NT2/D1 (cell line): ENCODE results near the gene EFCAB5.
"Not testable (repeated sequence)": the region's sequence is repeated elsewhere in the genome, so short reads cannot be mapped to it uniquely, and the experiment has no call there.

ENCODE experiments used
- DNase-seq: peaks from one replicate; pipeline ENCODE4 v3.0.0-alpha.2; 2011; ENCODE audit warnings: low read depth, low spot score
- H3K27me3 ChIP-seq: 2 replicates; pipeline ENCODE4 v1.6.0; 2011; ENCODE audit warnings: mild to moderate bottlenecking; ENCODE audit not compliant: insufficient read length, insufficient read depth
- H3K36me3 ChIP-seq: 2 replicates; pipeline ENCODE4 v1.6.1; 2011; ENCODE audit warnings: mild to moderate bottlenecking, low read length, mixed read lengths; ENCODE audit not compliant: insufficient read depth, insufficient read length
- H3K4me1 ChIP-seq: 2 replicates; pipeline ENCODE4 v1.5.1; 2011; ENCODE audit not compliant: insufficient read depth, insufficient read length
- H3K4me3 ChIP-seq: 2 replicates; pipeline ENCODE4 v1.5.1; 2011; ENCODE audit warnings: low read depth; ENCODE audit not compliant: insufficient read length
- H3K9ac ChIP-seq: 2 replicates; pipeline ENCODE4 v1.6.0; 2011; ENCODE audit warnings: low read depth; ENCODE audit not compliant: insufficient read length
- H3K9me3 ChIP-seq: 2 replicates; pipeline ENCODE4 v1.5.1; 2011; ENCODE audit warnings: mild to moderate bottlenecking, low read length; ENCODE audit not compliant: insufficient read depth
- SUZ12 ChIP-seq: IDR thresholded peaks from 2 replicates; pipeline ENCODE4 v1.6.1; 2011; ENCODE audit not compliant: insufficient read length, insufficient read depth; ENCODE audit errors: extremely low read depth
- YY1 ChIP-seq: IDR thresholded peaks from 2 replicates; pipeline ENCODE4 v1.6.1; 2011; ENCODE audit not compliant: insufficient read length, insufficient read depth
- ZNF274 ChIP-seq: IDR thresholded peaks from 2 replicates; pipeline ENCODE4 v1.6.1; 2011; ENCODE audit warnings: mild to moderate bottlenecking, low read depth, low read length

The EFCAB5 gene

DNA sequence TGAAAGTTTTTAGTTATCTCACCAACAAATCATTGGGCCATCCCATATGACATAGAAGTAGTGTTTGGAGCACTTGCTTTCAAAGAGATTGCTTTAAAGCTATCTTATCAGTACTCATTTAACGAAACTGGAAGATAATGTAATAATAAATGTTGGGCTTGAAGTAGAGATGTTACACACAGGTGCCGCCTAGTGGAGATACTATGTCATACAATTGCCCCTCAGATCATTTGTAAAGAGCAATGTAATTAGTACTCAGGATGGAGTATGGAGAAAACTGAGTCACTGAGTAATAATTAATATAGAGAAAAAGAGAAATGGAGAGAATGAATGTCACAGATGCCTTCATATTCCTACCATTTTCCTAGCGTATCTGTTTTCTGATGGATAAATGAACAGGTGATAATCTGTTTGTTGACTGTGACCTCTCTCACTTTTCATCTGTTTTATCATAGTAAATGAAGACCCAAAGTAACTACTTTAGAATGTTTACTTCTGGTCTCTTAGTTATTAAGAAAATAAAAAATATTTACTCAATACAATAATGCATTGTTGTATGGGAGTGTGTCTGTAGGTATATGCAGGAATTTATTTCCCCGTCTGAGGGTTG is 80.4 kb downstream of the EFCAB5 start:
- no peak for DNase-seq
- Histone ChIP-seq H3K27me3 (no peaks in the 10 kb centered on the region), H3K9me3 (no peaks in the 10 kb centered on the region), H3K4me3 (no peak overlapping the region), H3K36me3 (no peaks in the 10 kb centered on the region), H3K9ac (no peak overlapping the region), H3K4me1 (no peaks in the 10 kb centered on the region)
- TF ChIP-seq SUZ12, result no peak

GRCh38 chr17:30025325-30025724 is 83.9 kb downstream of the EFCAB5 start:
- H3K27me3 ChIP-seq, H3K4me1 ChIP-seq, H3K36me3 ChIP-seq, H3K9ac ChIP-seq, H3K4me3 ChIP-seq, H3K9me3 ChIP-seq, DNase-seq: not testable (repeated sequence)

- H3K9ac ChIP-seq, result no peak overlapping the region
- no peak for DNase-seq
- H3K9me3 ChIP-seq, result no peaks in the 10 kb centered on the region
- H3K27me3 ChIP-seq, result no peaks in the 10 kb centered on the region
- H3K36me3 ChIP-seq, result no peaks in the 10 kb centered on the region
- H3K4me3 ChIP-seq, result no peak overlapping the region
- TF ChIP-seq YY1 (no peak), SUZ12 (no peak), ZNF274 (no peak)
- H3K4me1 ChIP-seq, result no peaks in the 10 kb centered on the region
Observed at GRCh38 chr17:30027676-30028075, 86.2 kb downstream of the EFCAB5 start.

GRCh38 chr17:30031214-30031869 is 89.9 kb downstream of the EFCAB5 start:
- H3K4me3 ChIP-seq, result no peak overlapping the region
- H3K9ac ChIP-seq, result no peak overlapping the region
- H3K9me3 ChIP-seq, result no peaks in the 10 kb centered on the region
- H3K27me3 ChIP-seq, result no peaks in the 10 kb centered on the region
- H3K4me1 ChIP-seq, result no peaks in the 10 kb centered on the region
- no peaks in the 10 kb centered on the region for H3K36me3 ChIP-seq
- TF ChIP-seq ZNF274 (no peak), YY1 (no peak), SUZ12 (no peak)
- DNase-seq, result no peak

DNA sequence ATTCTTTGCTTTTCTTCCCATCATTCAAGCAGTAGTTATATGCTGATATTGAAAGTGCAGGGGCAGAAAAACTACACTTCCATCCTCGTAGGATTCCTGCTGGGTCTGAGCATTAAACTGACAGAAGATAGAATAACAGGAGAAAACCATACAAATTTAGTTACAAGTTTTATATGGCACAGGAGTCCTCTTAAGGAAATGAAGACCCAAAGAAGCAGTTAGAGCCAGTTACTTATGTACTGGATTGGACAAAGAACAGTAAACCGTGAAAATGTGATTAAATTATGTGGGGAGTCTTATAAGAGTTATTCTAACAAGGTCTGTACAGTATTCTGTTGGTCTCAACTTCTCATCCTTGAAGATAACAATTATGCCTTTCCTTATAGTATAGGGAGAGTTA is 93.9 kb downstream of the EFCAB5 start:
- Histone ChIP-seq H3K4me3 (no peak overlapping the region), H3K9ac (no peak overlapping the region), H3K36me3 (no peaks in the 10 kb centered on the region), H3K4me1 (no peaks in the 10 kb centered on the region), H3K27me3 (no peaks in the 10 kb centered on the region), H3K9me3 (no peaks in the 10 kb centered on the region)
- no peak for DNase-seq
- TF ChIP-seq SUZ12, result no peak
- TF ChIP-seq YY1, result no peak
- no peak for TF ChIP-seq ZNF274

DNA sequence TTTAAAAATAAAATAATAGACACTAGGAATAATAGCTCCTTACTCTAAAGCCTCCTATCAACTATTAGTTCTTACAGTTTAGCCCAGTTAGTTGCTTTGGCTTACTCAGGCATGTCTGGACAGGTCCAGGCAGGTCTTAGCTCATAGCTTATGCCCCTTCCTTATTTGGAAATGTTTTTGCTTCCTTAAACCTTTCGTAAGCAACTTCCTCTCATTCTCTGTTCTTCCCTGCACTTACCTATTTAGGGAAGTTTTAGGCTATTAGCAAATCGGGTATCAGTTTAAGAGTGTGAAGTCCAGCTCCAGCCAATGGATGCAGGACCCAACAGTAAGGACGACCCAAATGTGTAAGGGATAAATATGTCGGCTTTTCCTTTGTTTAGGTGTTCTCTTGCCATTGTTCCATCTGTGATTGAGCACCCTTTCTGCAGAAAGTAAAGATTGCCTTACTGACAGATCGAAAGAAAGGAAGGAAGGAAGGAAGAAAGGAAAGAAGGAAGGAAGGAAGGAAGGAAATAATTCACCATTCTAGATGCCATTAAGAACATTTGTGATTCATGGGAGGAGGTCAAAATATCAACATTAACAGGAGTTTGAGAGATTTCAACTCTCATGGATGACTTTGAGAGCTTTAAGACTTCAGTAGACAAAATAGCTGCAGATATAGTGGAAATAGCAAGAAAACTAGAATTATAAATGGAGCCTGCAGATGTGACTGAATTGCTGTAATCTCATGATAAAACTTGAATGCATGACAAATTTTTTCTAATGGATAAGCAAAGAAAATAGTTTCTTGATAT is 99.5 kb downstream of the EFCAB5 start:
- not testable (repeated sequence) for H3K27me3 ChIP-seq, H3K9ac ChIP-seq, DNase-seq, H3K36me3 ChIP-seq, H3K4me1 ChIP-seq, H3K4me3 ChIP-seq
- peaks cover 11% of the 10 kb centered on the region; the same call in 1 of the 2 replicates for H3K9me3 ChIP-seq

GRCh38 chr17:30041551-30041950 is 100.1 kb downstream of the EFCAB5 start:
- TF ChIP-seq ZNF274 (no peak), SUZ12 (no peak), YY1 (no peak)
- peaks cover 11% of the 10 kb centered on the region; the same call in 1 of the 2 replicates for H3K9me3 ChIP-seq
- H3K36me3 ChIP-seq, result no peaks in the 10 kb centered on the region
- H3K4me3 ChIP-seq, result no peak overlapping the region
- no peaks in the 10 kb centered on the region for H3K27me3 ChIP-seq
- DNase-seq, result no peak
- no peak overlapping the region for H3K9ac ChIP-seq
- no peaks in the 10 kb centered on the region for H3K4me1 ChIP-seq

- Histone ChIP-seq H3K4me1 (no peaks in the 10 kb centered on the region), H3K4me3 (no peak overlapping the region), H3K27me3 (no peaks in the 10 kb centered on the region), H3K9me3 (peaks cover 15% of the 10 kb centered on the region), H3K9ac (no peak overlapping the region), H3K36me3 (no peaks in the 10 kb centered on the region)
- DNase-seq, result no peak
- TF ChIP-seq ZNF274, result no peak
- TF ChIP-seq SUZ12, result no peak
- TF ChIP-seq YY1, result no peak
Observed at GRCh38 chr17:30062372-30062771, 120.9 kb downstream of the EFCAB5 start.
